Epithelial cell of proximal tubule (primary cell): Measurements from ENCODE around the gene HOXA3. TPM values are rescaled to one million over a fixed set of nuclear protein-coding genes. Genes with fewer than 3 reads are reported as not detected.

Experiments
- DNase-seq: peaks from one replicate; pipeline ENCODE4 v3.0.0-alpha.2; 2011; ENCODE audit warnings: low read depth
- H3K4me3 ChIP-seq: 2 replicates; pipeline ENCODE4 v1.5.1; 2011; ENCODE audit warnings: low read depth, mild to moderate bottlenecking, low read length
- CTCF ChIP-seq: conservative IDR thresholded peaks from 2 replicates; pipeline ENCODE4 v1.5.1; 2012; ENCODE audit warnings: low read depth, mild to moderate bottlenecking, low read length
- total RNA-seq: library from RNA; depleted of rRNA; stranded (reverse); fragments of >200 nt; gene quantifications from 2 replicates; pipeline ENCODE4 v1.2.3, GENCODE V29; 2015

The HOXA3 gene
- total RNA-seq, 1 donor from 2014 or later, result 33.2 TPM

DNA sequence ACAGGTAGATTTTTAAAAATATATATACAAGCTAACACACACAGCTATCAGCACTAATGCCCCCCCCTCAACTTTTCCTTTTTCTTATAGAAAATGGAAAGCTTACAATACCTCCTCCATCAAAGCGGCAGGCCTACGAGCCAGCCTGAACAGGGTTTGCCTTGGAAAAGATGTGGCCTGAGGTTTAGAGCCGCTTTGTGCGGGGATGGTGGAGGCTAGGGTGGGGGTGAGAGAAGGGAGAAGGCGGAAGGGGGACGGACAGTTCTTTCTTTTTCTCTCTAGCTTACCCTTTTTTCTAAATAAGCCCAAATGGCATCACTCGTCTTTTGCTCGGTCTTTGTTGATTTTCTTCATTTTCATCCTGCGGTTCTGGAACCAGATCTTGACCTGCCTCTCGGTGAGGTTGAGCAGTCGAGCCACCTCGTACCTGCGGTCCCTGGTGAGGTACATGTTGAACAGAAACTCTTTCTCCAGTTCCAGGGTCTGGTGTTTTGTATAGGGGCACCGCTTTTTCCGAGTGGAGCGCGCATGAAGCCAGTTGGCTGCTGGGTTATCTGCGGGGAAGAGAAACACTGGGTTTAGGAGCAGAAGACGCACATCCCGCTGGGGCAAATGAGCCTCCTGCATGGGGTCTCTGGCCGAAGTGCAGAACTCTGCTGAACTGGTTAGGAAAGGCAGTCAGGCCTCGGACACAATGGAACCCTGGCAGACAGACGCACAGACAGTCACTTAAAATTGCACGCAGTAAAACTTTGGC lies 11.1 kb upstream of the HOXA3 start:
- no peak for TF ChIP-seq CTCF
- H3K4me3 ChIP-seq, result peak overlapping the region; percentile 74
- no peak for DNase-seq

- DNase-seq, result no peak
- TF ChIP-seq CTCF, result no peak
- H3K4me3 ChIP-seq, result peak overlapping the region; percentile 74
Measured at GRCh38 chr7:27162561-27163287, 10.3 kb upstream of the HOXA3 start.

DNA sequence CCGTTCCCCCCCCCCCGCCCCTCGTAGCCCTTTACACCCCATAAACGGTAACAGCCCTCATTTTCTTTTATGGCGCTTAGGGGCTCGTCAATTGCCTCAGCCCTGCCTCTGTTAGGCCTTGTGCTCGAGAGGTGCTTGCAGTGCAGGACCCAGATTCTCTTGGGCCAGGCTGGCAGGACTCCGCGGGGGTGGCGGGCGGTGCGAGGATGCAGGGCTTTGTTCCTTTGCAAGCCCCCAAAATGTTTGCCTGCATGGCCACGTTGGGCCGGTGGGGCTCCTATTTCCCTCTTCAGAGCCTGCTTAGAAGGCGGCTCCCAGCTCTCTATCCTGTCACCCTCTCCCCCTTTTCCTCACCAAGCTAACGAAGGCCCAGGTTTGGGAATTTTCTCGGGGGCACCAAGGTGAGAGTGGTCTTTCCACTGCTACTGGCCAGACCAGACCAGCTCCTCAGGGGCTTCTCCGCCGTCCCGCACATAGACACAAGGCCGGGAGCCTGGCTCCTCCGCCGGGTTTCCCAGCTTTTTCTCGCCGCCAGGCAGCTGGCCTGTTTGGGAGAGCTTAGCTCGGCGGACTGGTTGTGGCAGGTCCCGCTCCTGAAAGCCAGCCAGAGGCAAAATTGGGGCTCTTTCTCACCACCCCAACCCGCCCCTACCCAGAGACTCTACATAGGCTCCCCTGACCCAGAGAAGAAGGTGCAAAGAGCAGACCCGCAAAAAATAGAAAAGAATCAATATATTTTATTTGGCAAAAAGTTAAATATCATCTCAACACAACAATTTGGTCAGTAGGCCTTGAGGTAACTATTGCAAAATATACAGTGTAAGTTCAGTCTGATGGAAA lies 9.6 kb upstream of the HOXA3 start:
- TF ChIP-seq CTCF, result no peak
- peak overlapping the region; percentile 74 for H3K4me3 ChIP-seq
- DNase-seq, result no peak

DNA sequence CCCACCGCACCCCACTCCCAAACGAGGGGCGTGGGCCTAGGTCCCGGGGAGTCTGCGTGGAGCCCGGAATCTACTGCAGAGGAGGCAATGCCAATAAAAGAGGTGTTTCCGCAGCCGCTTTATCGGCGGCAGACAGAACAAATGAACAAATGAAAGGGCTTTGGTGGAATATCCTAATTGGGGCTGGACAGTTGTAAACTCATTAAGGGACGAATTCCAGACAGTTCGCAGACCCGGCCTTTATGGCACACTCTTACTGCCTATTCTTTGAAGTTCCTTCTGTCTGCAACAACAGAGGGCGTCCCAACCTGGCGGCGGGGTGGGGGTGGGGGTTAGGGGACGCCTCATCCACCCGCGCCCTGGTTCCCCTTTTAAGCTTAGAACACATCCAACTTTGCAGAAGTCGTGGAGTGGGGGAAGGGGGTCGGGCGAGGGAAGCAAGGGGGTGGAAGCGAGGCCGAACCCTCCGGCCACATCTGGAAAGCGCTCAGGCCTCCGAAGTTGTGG lies 8.9 kb upstream of the HOXA3 start:
- H3K4me3 ChIP-seq, result peak overlapping the region; percentile 74
- DNase-seq, result no peak
- no peak for TF ChIP-seq CTCF

- H3K4me3 ChIP-seq, result peak overlapping the region; percentile 74
- TF ChIP-seq CTCF, result peak; percentile 88
- no peak for DNase-seq
Measured at GRCh38 chr7:27160546-27161213, 8.3 kb upstream of the HOXA3 start.

DNA sequence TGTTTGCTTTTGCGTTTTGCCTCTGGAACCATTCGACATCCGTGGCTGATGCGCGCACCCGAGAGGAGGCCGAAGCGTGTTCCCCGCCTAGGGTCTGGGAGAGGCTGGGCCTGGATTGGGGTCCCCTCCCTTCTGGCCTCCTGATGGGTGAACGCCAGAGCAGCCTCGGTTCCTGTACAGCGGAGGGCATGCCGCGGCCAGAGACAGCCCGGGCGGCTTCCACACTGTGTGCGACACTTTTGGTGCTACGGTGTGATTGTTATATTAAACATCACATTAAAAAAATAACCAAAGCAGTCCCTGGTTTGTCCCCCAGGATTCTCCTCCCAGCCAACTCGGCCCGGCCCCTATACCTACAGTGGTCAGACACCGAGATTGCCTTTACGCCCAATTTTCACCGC lies 7.8 kb upstream of the HOXA3 start:
- no peak for TF ChIP-seq CTCF
- H3K4me3 ChIP-seq, result peak overlapping the region; percentile 74
- no peak for DNase-seq
